Measurements from ENCODE around the gene KIZ.

Gene KIZ

GRCh38 chr20:21104921-21105320 is 21.0 kb upstream of the KIZ start:
- Histone ChIP-seq H3K4me1 (ENCODE audit: control insufficient read depth, insufficient read depth, low read length, poor library complexity, severe bottlenecking) (peaks cover 38% of the 10 kb centered on the region), H3K27ac (ENCODE audit: insufficient read depth, low read length, poor library complexity, severe bottlenecking) (no peak overlapping the region), H3K36me3 (ENCODE audit: control insufficient read depth, insufficient read depth, low read length) (no peaks in the 10 kb centered on the region), H3K27me3 (replicated peaks; ENCODE audit: control insufficient read depth, insufficient read depth, low read length, poor library complexity, severe bottlenecking) (peaks cover 72% of the 10 kb centered on the region), H3K4me3 (ENCODE audit: insufficient read depth, low read depth, low read length, poor library complexity, severe bottlenecking) (no peak overlapping the region), H3K9me3 (ENCODE audit: control insufficient read depth, low read length) (no peaks in the 10 kb centered on the region)
- no peak for DNase-seq

DNA sequence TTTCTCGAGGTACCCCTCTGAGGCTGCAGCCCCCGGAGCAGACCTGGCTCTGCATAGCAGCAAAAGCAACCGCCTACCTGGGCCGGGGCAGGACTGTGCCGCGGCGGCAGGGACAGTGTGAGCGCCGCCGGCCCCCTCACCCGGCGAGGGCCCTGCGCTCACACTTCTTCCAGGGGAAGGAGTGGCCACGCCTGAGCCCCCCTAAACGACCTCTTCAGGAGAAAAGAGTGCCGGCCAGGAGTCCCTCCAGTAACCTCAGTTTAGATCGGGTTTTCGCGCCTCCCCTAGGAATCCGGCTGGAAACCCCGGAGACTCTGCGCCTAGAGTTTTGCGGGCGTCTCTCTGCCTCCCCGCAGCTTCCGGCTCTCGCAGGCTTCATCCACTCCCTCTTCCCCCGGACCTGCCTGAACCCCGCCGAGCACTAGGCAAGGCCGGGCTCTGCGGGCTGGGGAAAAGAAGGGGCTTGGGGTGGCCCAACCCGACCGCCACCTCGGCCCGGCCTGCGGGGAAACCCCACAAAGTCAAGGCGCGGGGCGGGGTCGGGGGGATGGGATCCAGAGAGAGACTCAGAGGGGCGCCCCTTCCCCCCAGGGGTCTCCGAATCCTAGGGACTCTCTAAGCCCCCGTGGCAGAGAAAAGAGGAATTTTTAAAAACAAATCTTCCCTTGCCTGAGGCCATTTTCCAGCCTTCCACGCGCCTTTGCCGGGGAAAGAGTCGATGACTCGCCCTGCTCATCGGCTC is 20.3 kb upstream of the KIZ start:
- no peak overlapping the region for H3K4me3 ChIP-seq (ENCODE audit: insufficient read depth, low read depth, low read length, poor library complexity, severe bottlenecking)
- H3K4me1 ChIP-seq (ENCODE audit: control insufficient read depth, insufficient read depth, low read length, poor library complexity, severe bottlenecking) = peaks cover 35% of the 10 kb centered on the region
- peaks cover 66% of the 10 kb centered on the region for H3K27me3 ChIP-seq (replicated peaks; ENCODE audit: control insufficient read depth, insufficient read depth, low read length, poor library complexity, severe bottlenecking)
- H3K9me3 ChIP-seq (ENCODE audit: control insufficient read depth, low read length) = no peaks in the 10 kb centered on the region
- DNase-seq = no peak
- no peak overlapping the region for H3K27ac ChIP-seq (ENCODE audit: insufficient read depth, low read length, poor library complexity, severe bottlenecking)
- no peaks in the 10 kb centered on the region for H3K36me3 ChIP-seq (ENCODE audit: control insufficient read depth, insufficient read depth, low read length)

GRCh38 chr20:21106171-21107017 is 19.5 kb upstream of the KIZ start, which contains the start of gene LINC00237:
Gene LINC00237 (minus strand): TSS chr20:21106358.
- Histone ChIP-seq H3K4me3 (ENCODE audit: insufficient read depth, low read depth, low read length, poor library complexity, severe bottlenecking) (no peak within 1 kb of the TSS), H3K27me3 (replicated peaks; ENCODE audit: control insufficient read depth, insufficient read depth, low read length, poor library complexity, severe bottlenecking) (peaks cover 58% of the 10 kb centered on the region), H3K36me3 (ENCODE audit: control insufficient read depth, insufficient read depth, low read length) (no peaks in the 10 kb centered on the region), H3K4me1 (ENCODE audit: control insufficient read depth, insufficient read depth, low read length, poor library complexity, severe bottlenecking) (peaks cover 27% of the 10 kb centered on the region), H3K9me3 (ENCODE audit: control insufficient read depth, low read length) (no peaks in the 10 kb centered on the region), H3K27ac (ENCODE audit: insufficient read depth, low read length, poor library complexity, severe bottlenecking) (no peak within 1 kb of the TSS)
- DNase-seq = no peak

DNA sequence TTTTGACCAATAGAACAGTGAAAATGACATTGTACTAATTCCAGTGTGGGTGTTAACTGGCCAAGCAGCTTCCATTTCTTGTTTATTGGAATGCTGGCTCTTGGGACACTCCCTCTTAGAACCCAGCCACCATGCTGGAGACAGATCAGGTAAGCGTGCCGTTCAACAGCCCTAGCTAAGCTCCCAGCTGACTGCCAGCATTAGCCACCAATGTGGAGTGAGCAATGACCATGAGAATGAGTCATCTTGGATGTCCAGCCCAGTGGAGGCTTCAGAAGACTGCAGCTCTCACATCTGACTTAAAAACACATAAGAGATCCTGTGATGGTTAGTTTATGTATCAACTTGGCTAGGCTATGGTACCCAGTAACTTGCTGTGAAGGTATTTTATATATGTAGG is 16.7 kb upstream of the KIZ start:
- Histone ChIP-seq H3K4me1 (ENCODE audit: control insufficient read depth, insufficient read depth, low read length, poor library complexity, severe bottlenecking) (peaks cover 4% of the 10 kb centered on the region), H3K27me3 (replicated peaks; ENCODE audit: control insufficient read depth, insufficient read depth, low read length, poor library complexity, severe bottlenecking) (peaks cover 34% of the 10 kb centered on the region), H3K4me3 (ENCODE audit: insufficient read depth, low read depth, low read length, poor library complexity, severe bottlenecking) (no peak overlapping the region), H3K36me3 (ENCODE audit: control insufficient read depth, insufficient read depth, low read length) (no peaks in the 10 kb centered on the region), H3K27ac (ENCODE audit: insufficient read depth, low read length, poor library complexity, severe bottlenecking) (no peak overlapping the region), H3K9me3 (ENCODE audit: control insufficient read depth, low read length) (no peaks in the 10 kb centered on the region)
- DNase-seq = no peak

- Histone ChIP-seq H3K27me3 (replicated peaks; ENCODE audit: control insufficient read depth, insufficient read depth, low read length, poor library complexity, severe bottlenecking) (peaks cover 17% of the 10 kb centered on the region), H3K27ac (ENCODE audit: insufficient read depth, low read length, poor library complexity, severe bottlenecking) (no peak overlapping the region), H3K4me3 (ENCODE audit: insufficient read depth, low read depth, low read length, poor library complexity, severe bottlenecking) (no peak overlapping the region), H3K9me3 (ENCODE audit: control insufficient read depth, low read length) (no peaks in the 10 kb centered on the region), H3K4me1 (ENCODE audit: control insufficient read depth, insufficient read depth, low read length, poor library complexity, severe bottlenecking) (no peaks in the 10 kb centered on the region), H3K36me3 (ENCODE audit: control insufficient read depth, insufficient read depth, low read length) (no peaks in the 10 kb centered on the region)
- no peak for DNase-seq
Observed at GRCh38 chr20:21110811-21111210, 15.1 kb upstream of the KIZ start.

- Histone ChIP-seq H3K36me3 (ENCODE audit: control insufficient read depth, insufficient read depth, low read length) (no peaks in the 10 kb centered on the region), H3K9me3 (ENCODE audit: control insufficient read depth, low read length) (no peaks in the 10 kb centered on the region), H3K4me1 (ENCODE audit: control insufficient read depth, insufficient read depth, low read length, poor library complexity, severe bottlenecking) (no peaks in the 10 kb centered on the region), H3K27ac (ENCODE audit: insufficient read depth, low read length, poor library complexity, severe bottlenecking) (no peak overlapping the region), H3K27me3 (replicated peaks; ENCODE audit: control insufficient read depth, insufficient read depth, low read length, poor library complexity, severe bottlenecking) (peaks cover 11% of the 10 kb centered on the region), H3K4me3 (ENCODE audit: insufficient read depth, low read depth, low read length, poor library complexity, severe bottlenecking) (no peak overlapping the region)
- no peak for DNase-seq
Observed at GRCh38 chr20:21111416-21111815, 14.5 kb upstream of the KIZ start.

- Histone ChIP-seq H3K27ac (ENCODE audit: insufficient read depth, low read length, poor library complexity, severe bottlenecking) (no peak overlapping the region), H3K9me3 (ENCODE audit: control insufficient read depth, low read length) (no peaks in the 10 kb centered on the region), H3K36me3 (ENCODE audit: control insufficient read depth, insufficient read depth, low read length) (no peaks in the 10 kb centered on the region), H3K27me3 (replicated peaks; ENCODE audit: control insufficient read depth, insufficient read depth, low read length, poor library complexity, severe bottlenecking) (peaks cover 3% of the 10 kb centered on the region), H3K4me1 (ENCODE audit: control insufficient read depth, insufficient read depth, low read length, poor library complexity, severe bottlenecking) (no peaks in the 10 kb centered on the region), H3K4me3 (ENCODE audit: insufficient read depth, low read depth, low read length, poor library complexity, severe bottlenecking) (no peak overlapping the region)
- no peak for DNase-seq
Observed at GRCh38 chr20:21113697-21114096, 12.2 kb upstream of the KIZ start.

- no peak overlapping the region for H3K4me3 ChIP-seq (ENCODE audit: insufficient read depth, low read depth, low read length, poor library complexity, severe bottlenecking)
- no peaks in the 10 kb centered on the region for H3K36me3 ChIP-seq (ENCODE audit: control insufficient read depth, insufficient read depth, low read length)
- peaks cover 3% of the 10 kb centered on the region for H3K27me3 ChIP-seq (replicated peaks; ENCODE audit: control insufficient read depth, insufficient read depth, low read length, poor library complexity, severe bottlenecking)
- H3K27ac ChIP-seq (ENCODE audit: insufficient read depth, low read length, poor library complexity, severe bottlenecking) = no peak overlapping the region
- no peak for DNase-seq
- H3K4me1 ChIP-seq (ENCODE audit: control insufficient read depth, insufficient read depth, low read length, poor library complexity, severe bottlenecking) = no peaks in the 10 kb centered on the region
- no peaks in the 10 kb centered on the region for H3K9me3 ChIP-seq (ENCODE audit: control insufficient read depth, low read length)
Observed at GRCh38 chr20:21114584-21114983, 11.3 kb upstream of the KIZ start.

DNA sequence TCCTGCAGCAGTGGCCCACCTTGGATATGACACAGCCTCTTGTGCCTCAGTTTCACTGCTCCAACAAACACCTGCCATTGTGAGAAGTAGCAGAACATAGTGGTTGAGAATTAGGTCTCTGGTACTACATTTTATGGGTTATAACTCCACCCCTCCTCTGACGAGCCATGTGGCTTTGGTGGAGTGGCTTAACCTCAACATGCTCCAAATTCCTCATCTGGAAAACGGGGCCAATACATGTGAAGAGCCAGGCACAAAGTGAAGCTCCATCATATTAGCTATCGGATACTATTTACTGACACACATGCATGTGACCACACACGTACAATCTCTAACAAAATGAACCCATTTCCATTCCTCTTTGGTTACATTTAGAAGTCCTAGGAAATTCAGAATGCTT is 8.4 kb upstream of the KIZ start:
- no peak for DNase-seq
- Histone ChIP-seq H3K27ac (ENCODE audit: insufficient read depth, low read length, poor library complexity, severe bottlenecking) (no peak overlapping the region), H3K36me3 (ENCODE audit: control insufficient read depth, insufficient read depth, low read length) (no peaks in the 10 kb centered on the region), H3K4me1 (ENCODE audit: control insufficient read depth, insufficient read depth, low read length, poor library complexity, severe bottlenecking) (no peaks in the 10 kb centered on the region), H3K9me3 (ENCODE audit: control insufficient read depth, low read length) (no peaks in the 10 kb centered on the region), H3K4me3 (ENCODE audit: insufficient read depth, low read depth, low read length, poor library complexity, severe bottlenecking) (no peak overlapping the region), H3K27me3 (replicated peaks; ENCODE audit: control insufficient read depth, insufficient read depth, low read length, poor library complexity, severe bottlenecking) (no peaks in the 10 kb centered on the region)

DNA sequence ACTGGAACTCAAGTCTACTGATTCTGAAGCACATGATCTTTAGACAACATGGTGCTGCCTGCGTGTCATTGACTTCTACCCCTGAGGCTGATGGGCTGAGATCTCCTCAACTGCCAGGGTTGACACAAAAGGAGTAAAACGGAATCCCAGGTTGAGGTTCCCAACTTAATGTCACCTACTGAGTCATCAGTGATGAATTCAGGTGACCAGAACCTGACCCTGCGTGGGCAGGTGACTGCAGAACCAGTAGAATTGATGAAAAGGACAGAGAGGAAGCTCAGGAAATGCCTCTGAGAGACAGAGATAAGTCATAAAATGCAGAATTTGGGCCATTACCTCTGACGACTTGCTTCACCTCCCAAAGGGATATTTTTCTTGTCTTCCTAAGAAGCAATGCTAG is 7.7 kb upstream of the KIZ start:
- no peaks in the 10 kb centered on the region for H3K27me3 ChIP-seq (replicated peaks; ENCODE audit: control insufficient read depth, insufficient read depth, low read length, poor library complexity, severe bottlenecking)
- no peaks in the 10 kb centered on the region for H3K36me3 ChIP-seq (ENCODE audit: control insufficient read depth, insufficient read depth, low read length)
- H3K27ac ChIP-seq (ENCODE audit: insufficient read depth, low read length, poor library complexity, severe bottlenecking) = no peak overlapping the region
- no peak overlapping the region for H3K4me3 ChIP-seq (ENCODE audit: insufficient read depth, low read depth, low read length, poor library complexity, severe bottlenecking)
- DNase-seq = no peak
- H3K4me1 ChIP-seq (ENCODE audit: control insufficient read depth, insufficient read depth, low read length, poor library complexity, severe bottlenecking) = no peaks in the 10 kb centered on the region
- no peaks in the 10 kb centered on the region for H3K9me3 ChIP-seq (ENCODE audit: control insufficient read depth, low read length)
